Neural progenitor cell (in vitro differentiated cells): ENCODE measurements around the gene ZNF189. TPM values are rescaled to one million over a fixed set of nuclear protein-coding genes. Genes with fewer than 3 reads are reported as not detected.

ENCODE experiments used
- DNase-seq: peaks from one replicate; pipeline ENCODE4 v3.0.0-alpha.2; 2016; ENCODE audit warnings: low spot score
- H2AFZ ChIP-seq: fragments of 200-600 bp; sonication (generic); replicated peaks from 2 replicates; pipeline ENCODE4 v1.6.1; 2016; ENCODE audit warnings: antibody characterized with exemption
- H3F3A ChIP-seq: fragments of 200-600 bp; sonication (generic); 2 replicates; pipeline ENCODE4 v1.6.1; 2016; ENCODE audit warnings: antibody characterized with exemption, low read depth
- H3K27ac ChIP-seq: fragments of 200-600 bp; sonication (generic); 2 replicates; pipeline ENCODE4 v1.5.1; 2016; ENCODE audit warnings: mild to moderate bottlenecking
- H3K27me3 ChIP-seq: fragments of 200-600 bp; sonication (generic); 2 replicates; pipeline ENCODE4 v1.6.1; 2016; ENCODE audit warnings: mild to moderate bottlenecking, moderate library complexity
- H3K36me3 ChIP-seq: fragments of 200-600 bp; sonication (generic); 2 replicates; pipeline ENCODE4 v1.5.1; 2016
- H3K4me1 ChIP-seq: fragments of 200-600 bp; sonication (generic); 2 replicates; pipeline ENCODE4 v1.6.1; 2016; ENCODE audit warnings: mixed run types
- H3K4me2 ChIP-seq: fragments of 200-600 bp; sonication (generic); 2 replicates; pipeline ENCODE4 v1.6.1; 2016
- H3K4me3 ChIP-seq: fragments of 200-600 bp; sonication (generic); 2 replicates; pipeline ENCODE4 v1.5.1; 2016
- H3K79me2 ChIP-seq: fragments of 200-600 bp; sonication (generic); 2 replicates; pipeline ENCODE4 v1.6.1; 2016; ENCODE audit warnings: low read depth
- H3K9ac ChIP-seq: fragments of 200-600 bp; sonication (generic); 2 replicates; pipeline ENCODE4 v1.6.1; 2016
- H3K9me3 ChIP-seq: fragments of 200-600 bp; sonication (generic); 2 replicates; pipeline ENCODE4 v1.5.1; 2016; ENCODE audit warnings: low read depth
- H4K20me1 ChIP-seq: fragments of 200-600 bp; sonication (generic); 2 replicates; pipeline ENCODE4 v1.6.1; 2016; ENCODE audit warnings: low read depth
- H3K27ac Mint-ChIP-seq: 3 replicates; pipeline ENCODE4 v1.8.0; 2021; ENCODE audit warnings: mixed read lengths
- H3K27me3 Mint-ChIP-seq: 2 replicates; pipeline ENCODE4 v1.8.0; 2022; ENCODE audit warnings: low read depth, mild to moderate bottlenecking, inconsistent platforms, moderate library complexity, mixed read lengths; ENCODE audit not compliant: insufficient read depth
- H3K36me3 Mint-ChIP-seq: 3 replicates; pipeline ENCODE4 v1.8.0; 2021; ENCODE audit warnings: mixed read lengths
- H3K4me1 Mint-ChIP-seq: 3 replicates; pipeline ENCODE4 v1.8.0; 2021; ENCODE audit warnings: mixed read lengths
- H3K4me3 Mint-ChIP-seq: 3 replicates; pipeline ENCODE4 v1.8.0; 2021; ENCODE audit warnings: mild to moderate bottlenecking, moderate library complexity, mixed read lengths
- H3K9me3 Mint-ChIP-seq: 3 replicates; pipeline ENCODE4 v1.8.0; 2020; ENCODE audit warnings: mixed read lengths
- CTCF ChIP-seq: fragments of 200-600 bp; sonication (generic); IDR thresholded peaks from 2 replicates; pipeline ENCODE4 v1.5.1; 2017; ENCODE audit warnings: antibody characterized with exemption, mild to moderate bottlenecking
- EZH2 ChIP-seq: fragments of 200-600 bp; sonication (generic); IDR thresholded peaks from 2 replicates; pipeline ENCODE4 v1.6.1; 2017; ENCODE audit warnings: antibody characterized with exemption, mild to moderate bottlenecking, moderate library complexity
- EZH2phosphoT487 ChIP-seq: fragments of 200-600 bp; sonication (generic); IDR thresholded peaks from 2 replicates; pipeline ENCODE4 v1.6.1; 2017; ENCODE audit warnings: antibody characterized with exemption
- total RNA-seq: library from RNA; depleted of rRNA; stranded (reverse); fragments of >200 nt; gene quantifications from 2 replicates; pipeline ENCODE4 v1.2.3, GENCODE V29; 2015; ENCODE audit warnings: low replicate concordance

ZNF189 gene
- total RNA-seq, 1 donor from 2014 or later = 40.2 TPM

- Mint-ChIP-seq H3K36me3 (peaks cover 79% of the 10 kb centered on the region), H3K4me3 (no peak overlapping the region), H3K4me1 (peaks cover 14% of the 10 kb centered on the region), H3K9me3 (peaks cover 75% of the 10 kb centered on the region), H3K27me3 (peaks cover under 1% of the 10 kb centered on the region), H3K27ac (no peak overlapping the region)
- Histone ChIP-seq H3K9ac (no peak overlapping the region), H3F3A (peaks cover 7% of the 10 kb centered on the region), H3K4me2 (no peak overlapping the region), H3K79me2 (peaks cover 30% of the 10 kb centered on the region), H4K20me1 (no peaks in the 10 kb centered on the region), H3K36me3 (peaks cover 70% of the 10 kb centered on the region), H2AFZ (no peak overlapping the region), H3K9me3 (peaks cover 25% of the 10 kb centered on the region), H3K27me3 (no peaks in the 10 kb centered on the region), H3K27ac (no peak overlapping the region), H3K4me3 (no peak overlapping the region), H3K4me1 (peaks cover 9% of the 10 kb centered on the region)
- no peak for DNase-seq
- TF ChIP-seq CTCF = no peak
- no peak for TF ChIP-seq EZH2
- no peak for TF ChIP-seq EZH2phosphoT487
Observed at GRCh38 chr9:101403516-101404285, 5.0 kb downstream of the ZNF189 start.

GRCh38 chr9:101408374-101409078, 9.9 kb downstream of the ZNF189 start:
- Histone ChIP-seq H3K27ac (no peak overlapping the region), H2AFZ (no peak overlapping the region), H3K27me3 (no peaks in the 10 kb centered on the region), H3K36me3 (peaks cover 71% of the 10 kb centered on the region), H3K9me3 (peaks cover 53% of the 10 kb centered on the region), H3K4me1 (no peaks in the 10 kb centered on the region), H3K4me3 (peak overlapping the region; percentile 7), H4K20me1 (no peaks in the 10 kb centered on the region), H3K79me2 (no peaks in the 10 kb centered on the region), H3K4me2 (no peak overlapping the region), H3K9ac (no peak overlapping the region), H3F3A (peaks cover 14% of the 10 kb centered on the region)
- H3K27me3 Mint-ChIP-seq = no peaks in the 10 kb centered on the region
- H3K27ac Mint-ChIP-seq = no peak overlapping the region
- H3K4me3 Mint-ChIP-seq = no peak overlapping the region
- peaks cover 83% of the 10 kb centered on the region for H3K36me3 Mint-ChIP-seq
- no peaks in the 10 kb centered on the region for H3K4me1 Mint-ChIP-seq
- TF ChIP-seq EZH2phosphoT487 (no peak), EZH2 (no peak), CTCF (no peak)
- DNase-seq = no peak
- peaks cover 82% of the 10 kb centered on the region for H3K9me3 Mint-ChIP-seq

- H3K27me3 Mint-ChIP-seq = no peaks in the 10 kb centered on the region
Observed at GRCh38 chr9:101409079-101409477, 10.4 kb downstream of the ZNF189 start.

More at GRCh38 chr9:101409079-101409477, 10.4 kb downstream of the ZNF189 start:
- Mint-ChIP-seq H3K36me3 (peaks cover 80% of the 10 kb centered on the region), H3K27ac (no peak overlapping the region), H3K9me3 (peaks cover 81% of the 10 kb centered on the region), H3K4me1 (no peaks in the 10 kb centered on the region), H3K4me3 (no peak overlapping the region)
- H2AFZ ChIP-seq = no peak overlapping the region
- H3K4me1 ChIP-seq = no peaks in the 10 kb centered on the region
- no peak overlapping the region for H3K4me2 ChIP-seq
- H3K27me3 ChIP-seq = no peaks in the 10 kb centered on the region
- no peaks in the 10 kb centered on the region for H4K20me1 ChIP-seq
- H3K27ac ChIP-seq = no peak overlapping the region
- H3K79me2 ChIP-seq = no peaks in the 10 kb centered on the region
- DNase-seq = no peak
- H3K4me3 ChIP-seq = peak overlapping the region; percentile 7
- H3K9me3 ChIP-seq = peaks cover 48% of the 10 kb centered on the region
- H3F3A ChIP-seq = peaks cover 14% of the 10 kb centered on the region
- peaks cover 65% of the 10 kb centered on the region for H3K36me3 ChIP-seq
- no peak for TF ChIP-seq CTCF
- no peak overlapping the region for H3K9ac ChIP-seq
